GM19025 (cell line): ENCODE results near the gene MT1X.

ENCODE experiments used
- ATAC-seq: cut with Tn5 transposase; IDR thresholded peaks from one replicate; pipeline ENCODE4 v1.9.1; 2021; ENCODE audit warnings: mild to moderate bottlenecking, low read depth, moderate library complexity; ENCODE audit not compliant: unreplicated experiment

The MT1X gene

DNA sequence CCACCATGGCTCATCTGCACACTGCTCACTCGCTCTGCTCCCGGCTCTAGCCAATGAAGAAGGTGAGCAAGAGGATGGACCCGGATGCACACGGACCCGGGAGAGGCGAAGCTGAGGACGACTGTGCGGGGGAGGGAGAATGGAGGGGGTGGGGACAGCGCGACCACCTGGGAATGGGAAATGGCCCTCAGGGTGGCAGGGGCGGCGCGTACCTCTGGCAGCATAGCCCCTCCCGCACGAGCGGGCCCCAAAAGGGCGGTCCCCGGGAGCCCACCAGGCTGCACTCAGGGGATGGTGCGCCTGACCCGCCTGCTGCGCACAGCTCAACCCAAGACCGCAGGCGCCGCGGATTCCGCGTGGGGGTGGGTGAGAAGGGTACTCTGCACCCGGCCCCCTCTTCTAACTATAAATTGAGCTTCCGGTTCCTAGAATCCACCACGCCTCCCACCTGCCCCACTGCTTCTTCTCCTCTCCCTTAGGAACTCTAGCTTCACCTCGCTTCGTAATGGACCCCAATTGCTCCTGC, 6.5 kb upstream of the MT1X start:
- ATAC-seq, result no peak

DNA sequence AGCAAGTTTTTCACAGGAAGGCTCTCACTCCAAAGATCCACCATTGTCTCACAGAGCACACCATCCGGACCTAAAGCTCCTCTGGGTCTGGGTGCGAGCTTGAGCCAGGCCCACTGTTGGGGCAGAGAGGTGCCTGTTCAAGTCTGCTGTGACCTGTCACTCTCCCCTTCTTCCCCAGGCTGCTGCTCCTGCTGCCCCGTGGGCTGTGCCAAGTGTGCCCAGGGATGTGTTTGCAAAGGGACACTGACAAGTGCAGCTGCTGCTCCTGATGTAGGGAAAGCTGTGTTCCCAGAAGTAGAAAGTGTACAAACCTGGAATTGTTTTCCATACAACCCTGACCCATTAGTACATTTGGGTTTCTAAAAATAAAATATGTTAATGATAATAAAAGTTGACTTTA, 4.8 kb upstream of the MT1X start:
- no peak for ATAC-seq

DNA sequence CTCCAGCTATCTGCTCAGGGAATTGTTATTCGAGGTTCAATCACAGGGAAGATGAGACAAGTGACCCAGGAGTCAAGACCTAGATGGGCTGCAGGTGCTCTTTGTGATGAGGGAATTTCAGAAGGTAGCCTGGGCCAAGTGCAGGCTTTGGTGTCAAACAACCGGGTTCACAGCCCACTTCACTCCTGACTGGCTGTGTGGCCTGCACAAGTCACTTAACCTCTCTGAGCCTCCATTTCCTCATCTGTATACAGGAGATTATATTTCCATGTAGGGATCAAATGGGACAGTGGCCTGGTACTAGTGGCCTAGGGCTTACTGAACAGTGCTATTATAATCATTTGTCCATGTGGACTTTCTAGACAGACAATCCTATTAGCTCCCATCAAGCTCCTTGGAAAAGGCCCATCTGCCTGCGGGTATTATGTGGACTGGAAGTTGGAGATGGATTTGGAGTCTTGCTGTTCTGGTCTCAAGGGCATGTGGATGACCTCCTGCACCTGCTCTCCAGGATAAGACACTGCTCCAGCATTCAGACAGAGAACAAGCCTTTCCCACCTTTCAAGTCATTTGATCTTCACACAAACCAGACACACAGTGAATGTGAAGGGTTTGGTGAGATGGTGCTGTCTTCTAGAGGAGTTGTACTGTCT, 3.1 kb upstream of the MT1X start:
- no peak for ATAC-seq

DNA sequence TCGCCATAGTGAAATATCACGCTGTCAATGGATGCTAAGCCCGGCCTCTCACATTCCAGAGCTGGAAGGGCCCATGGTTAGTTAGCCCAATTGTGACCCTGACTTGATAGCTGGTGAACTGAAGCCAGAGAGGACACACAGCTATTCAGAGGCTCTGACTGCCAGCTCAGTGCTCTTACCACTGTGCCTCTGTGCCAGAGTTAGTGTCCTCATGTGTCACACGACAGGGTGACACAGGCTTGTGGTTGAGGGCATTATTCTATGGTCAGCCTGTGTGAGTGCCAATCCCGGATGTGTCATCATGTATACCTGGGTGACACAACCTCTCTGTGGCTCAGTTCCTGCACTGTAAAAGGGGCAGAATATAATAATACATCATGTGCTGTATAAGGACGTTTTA, 2.5 kb upstream of the MT1X start:
- ATAC-seq, result no peak

DNA sequence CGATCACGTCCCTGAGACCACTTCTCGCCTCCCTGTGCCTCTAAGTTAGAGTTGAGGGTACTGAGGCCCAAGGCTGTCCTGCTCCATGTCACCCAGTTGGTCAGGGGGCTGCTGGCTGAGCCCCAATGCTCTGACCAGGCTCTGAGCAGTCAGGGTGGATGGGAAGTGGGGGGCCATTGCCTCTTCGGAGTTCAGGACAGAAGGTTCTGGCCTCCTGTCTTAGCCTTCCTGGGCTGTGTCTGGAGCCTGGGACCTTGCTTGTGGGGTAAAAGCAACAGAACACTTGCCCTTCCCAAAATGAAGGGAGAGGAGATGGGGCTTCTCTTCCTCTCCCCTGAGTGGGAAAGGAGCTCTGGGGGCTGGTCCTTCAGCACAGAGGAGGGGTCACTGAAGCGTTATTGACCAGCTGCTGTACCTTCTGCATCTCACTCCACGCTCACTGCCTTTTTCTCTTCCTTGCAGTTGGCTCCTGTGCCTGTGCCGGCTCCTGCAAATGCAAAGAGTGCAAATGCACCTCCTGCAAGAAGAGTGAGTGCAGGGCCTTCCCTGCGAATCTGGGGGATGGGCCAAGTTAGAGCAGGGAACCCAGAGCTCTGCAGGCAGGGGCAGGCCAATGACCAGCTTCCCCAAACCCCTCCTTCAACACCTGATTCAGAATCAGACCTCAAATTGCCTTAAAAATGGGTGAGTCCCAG, 580 bp downstream of the MT1X start:
- ATAC-seq, result no peak

DNA sequence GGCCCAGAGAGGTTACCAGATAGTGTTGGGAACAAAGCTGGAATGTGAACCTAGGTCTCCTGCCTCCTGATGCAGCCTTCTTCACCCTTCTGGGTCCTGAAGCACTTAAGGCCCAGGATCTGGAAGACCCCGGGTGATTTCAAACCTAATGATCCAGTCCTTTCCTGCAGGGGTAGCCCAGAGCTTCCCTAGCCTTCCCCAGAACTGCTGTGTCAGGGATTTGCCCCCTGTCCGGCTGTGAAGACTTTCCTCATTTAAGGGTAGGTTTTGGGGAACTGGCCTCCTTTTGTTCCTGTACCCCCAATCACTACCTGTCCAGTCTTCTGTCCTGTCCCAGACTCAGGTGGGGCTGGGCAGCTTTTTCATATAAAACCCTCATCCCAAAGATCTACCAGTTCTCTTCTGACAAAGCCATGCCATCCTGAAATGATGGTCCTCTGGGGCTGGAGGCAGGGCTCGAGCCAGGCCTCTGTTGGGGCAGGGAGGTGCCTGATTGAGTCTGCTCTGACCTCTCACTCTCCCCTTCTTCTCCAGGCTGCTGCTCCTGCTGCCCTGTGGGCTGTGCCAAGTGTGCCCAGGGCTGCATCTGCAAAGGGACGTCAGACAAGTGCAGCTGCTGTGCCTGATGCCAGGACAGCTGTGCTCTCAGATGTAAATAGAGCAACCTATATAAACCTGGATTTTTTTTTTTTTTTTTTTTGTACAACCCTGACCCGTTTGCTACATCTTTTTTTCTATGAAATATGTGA, 1.3 kb downstream of the MT1X start:
- no peak for ATAC-seq

DNA sequence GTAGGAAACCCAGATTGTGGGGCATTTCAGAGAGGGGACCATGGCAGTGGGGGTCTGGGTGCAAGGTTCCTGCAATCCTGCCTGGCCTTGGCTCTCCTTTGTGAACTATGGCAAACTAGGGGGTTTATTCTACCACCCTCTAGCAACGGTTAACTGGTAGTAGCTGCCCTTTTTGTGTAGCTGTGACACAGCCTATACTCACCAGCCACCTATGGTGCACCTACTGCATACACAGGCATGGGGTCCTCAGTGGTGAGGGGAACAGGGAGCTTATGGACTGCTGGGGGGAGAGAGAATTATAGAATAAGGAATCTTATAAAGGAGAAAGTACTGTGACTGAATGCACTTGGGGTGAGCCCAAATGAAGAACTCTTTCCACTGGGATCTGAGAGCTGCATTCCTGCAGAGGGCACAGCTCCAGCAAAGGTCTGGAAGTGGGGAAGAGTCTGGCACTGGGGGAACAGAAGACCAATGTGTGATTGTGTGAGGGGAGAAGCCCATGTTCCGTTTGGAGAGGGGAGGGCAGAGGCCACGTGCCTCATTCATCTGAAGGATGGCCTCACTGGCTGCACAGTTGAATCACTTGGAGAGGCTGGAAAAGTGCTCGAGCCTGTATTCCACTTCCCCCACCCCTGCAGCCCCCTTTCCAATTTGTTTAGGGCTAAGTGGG, 2.1 kb downstream of the MT1X start:
- ATAC-seq, result no peak

DNA sequence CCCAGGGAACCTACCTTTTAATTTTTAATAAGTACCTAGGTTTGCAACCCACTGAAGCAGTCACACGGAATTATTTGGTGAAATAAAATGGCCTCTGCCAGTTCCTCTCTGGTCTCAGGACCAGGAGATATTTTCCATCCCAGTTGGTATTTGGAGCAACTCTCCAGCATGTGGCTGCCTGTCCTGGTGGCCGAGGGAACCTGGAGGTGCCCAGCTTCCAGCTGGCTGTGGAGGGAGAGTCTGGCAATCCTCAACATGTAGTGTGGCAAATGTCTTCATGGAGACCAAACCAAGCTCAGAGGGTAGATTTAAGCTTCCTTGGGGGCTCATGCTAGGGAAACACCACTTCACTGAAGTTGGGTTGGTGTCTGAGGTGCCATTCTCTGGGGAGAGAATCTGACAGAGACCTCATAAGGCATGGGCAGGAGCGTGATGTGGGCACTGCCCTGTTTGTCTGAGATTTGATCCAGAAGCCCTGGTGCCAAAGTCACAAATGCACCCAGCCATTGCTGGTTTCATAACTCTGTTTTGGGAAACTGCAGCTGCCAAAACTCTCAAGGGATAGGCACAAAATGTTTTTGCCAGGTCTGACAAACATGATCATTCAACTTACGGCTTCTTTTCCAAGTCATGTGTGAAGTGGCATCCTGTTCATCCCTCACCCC, 2.8 kb downstream of the MT1X start:
- ATAC-seq, result no peak

DNA sequence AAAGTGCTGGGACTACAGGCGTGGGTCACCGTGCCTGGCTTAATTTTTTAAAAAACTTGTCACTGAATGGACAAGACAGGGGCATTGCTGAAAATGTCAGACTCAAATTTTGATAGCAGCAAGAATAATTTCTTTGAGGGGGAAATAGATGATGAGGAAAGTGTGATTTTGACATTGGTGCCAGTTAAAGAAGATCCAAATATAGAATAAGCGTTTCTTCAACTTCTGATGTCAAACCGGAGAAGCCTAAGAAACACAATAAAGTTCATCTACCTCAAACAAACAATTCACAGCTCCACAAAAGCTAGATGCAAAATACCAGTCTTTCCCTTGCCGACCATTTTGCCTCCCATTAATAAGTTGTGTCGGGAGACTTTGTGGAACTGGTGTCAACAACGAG, 4.5 kb downstream of the MT1X start:
- ATAC-seq, result no peak

DNA sequence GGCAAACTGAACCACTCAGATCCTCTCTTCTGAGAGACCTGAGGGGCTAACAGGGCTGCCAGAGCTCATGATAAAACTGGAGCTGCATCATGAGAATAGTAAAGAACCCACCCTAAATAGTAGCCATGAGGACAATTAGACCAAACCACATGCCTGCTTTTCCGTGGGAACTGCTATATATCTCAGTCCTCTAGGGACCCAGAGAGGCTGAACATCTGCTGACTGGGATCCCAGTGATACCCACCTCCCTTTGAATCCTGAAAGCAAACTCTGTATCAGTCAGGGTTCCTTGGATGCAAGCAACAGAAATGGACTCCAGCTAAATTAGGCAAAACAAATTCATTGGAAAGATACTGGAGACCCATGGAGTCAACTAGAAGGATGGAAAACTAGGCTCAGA, 6.5 kb downstream of the MT1X start:
- ATAC-seq, result no peak

DNA sequence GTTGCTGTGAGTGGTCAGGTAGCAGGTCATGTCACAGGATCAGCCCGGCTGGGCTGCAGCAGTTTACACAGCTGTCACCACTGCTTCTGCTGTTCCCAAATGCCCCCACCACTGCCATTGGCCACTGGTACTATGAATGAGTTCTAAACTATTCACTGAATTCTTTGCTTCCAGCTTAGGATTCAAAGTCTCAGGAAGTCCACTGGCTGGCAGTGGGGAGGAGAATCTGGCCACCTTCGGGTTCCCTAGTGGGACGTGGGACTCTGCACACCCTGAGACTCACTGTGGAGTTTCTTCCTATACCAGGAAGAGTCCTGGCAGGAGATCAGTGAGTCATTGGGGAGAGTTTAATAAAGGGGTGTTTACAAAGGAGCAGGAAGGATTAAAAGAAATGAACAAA, 6.9 kb downstream of the MT1X start:
- ATAC-seq, result no peak

DNA sequence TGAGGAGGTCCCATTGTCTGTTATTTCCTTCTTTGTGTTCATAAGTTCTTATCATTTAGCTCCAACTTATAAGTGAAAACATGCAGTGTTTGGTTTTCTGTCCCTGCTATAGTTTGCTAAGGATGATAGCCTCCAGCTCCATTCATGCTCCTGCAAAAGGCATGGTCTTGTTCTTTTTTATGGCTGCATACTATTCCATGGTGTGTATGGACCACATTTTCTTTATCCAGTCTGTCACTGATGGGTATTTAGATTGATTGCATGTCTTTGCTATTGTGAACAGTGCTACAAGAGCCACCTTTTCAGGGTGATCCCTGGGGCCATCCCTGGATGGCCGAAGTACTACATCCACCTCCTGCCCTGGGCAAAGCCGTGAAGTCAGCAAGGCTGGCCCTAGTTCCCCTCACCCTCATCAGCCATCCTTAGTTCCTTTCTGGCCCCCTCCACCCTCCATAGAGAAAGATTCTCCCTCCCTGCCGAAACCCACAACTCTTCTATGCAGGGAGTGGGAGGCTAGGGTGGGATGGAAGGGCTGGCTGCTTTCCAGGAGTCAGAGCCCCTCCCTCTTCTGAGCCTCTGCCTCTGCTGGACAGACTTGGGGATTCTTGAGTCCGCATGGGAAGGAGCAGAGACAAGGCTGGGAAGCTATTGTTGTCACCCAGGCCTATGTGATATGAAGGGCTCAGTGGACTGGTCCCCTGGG, 8.3 kb downstream of the MT1X start:
- ATAC-seq, result no peak

DNA sequence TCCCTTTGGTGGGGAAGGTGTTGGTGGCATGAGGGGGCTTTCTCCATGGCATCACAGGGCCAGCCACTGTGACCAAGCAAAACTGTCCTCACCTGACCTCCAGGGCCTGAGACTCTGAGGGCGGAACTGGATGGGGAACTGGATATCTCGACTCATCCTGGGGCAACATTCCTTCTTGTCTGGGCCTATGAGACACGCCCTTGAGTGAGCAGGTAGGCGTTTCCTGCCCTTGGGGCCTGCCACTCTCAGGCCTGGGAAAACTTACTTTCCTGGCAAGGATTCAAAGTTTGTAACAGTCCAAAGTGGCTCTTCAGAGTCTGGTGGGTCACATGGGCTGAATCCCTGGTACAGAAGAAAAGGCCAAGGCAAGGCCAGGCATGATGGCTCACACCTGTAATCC, 9.6 kb downstream of the MT1X start:
- ATAC-seq, result no peak

DNA sequence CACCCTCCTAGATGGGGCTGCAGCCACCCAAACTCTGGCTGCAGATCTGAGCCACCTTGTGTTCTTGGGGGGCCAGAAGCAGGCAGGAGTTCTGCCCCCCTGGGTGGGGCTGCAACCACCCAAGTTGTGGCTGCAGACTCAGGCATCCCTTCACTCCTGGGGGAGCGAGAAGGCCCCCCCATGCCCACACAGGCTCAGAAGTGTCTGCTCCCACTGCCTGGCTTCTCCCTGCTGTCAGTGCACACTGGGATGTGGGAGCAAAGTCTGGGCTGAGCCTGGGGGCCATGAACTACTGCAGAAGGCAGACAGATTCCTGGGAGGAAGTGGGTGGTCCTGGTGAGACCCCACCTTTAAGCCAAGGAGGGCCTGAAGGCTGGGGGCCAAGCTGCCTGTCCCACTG, 13.0 kb downstream of the MT1X start:
- no peak for ATAC-seq

DNA sequence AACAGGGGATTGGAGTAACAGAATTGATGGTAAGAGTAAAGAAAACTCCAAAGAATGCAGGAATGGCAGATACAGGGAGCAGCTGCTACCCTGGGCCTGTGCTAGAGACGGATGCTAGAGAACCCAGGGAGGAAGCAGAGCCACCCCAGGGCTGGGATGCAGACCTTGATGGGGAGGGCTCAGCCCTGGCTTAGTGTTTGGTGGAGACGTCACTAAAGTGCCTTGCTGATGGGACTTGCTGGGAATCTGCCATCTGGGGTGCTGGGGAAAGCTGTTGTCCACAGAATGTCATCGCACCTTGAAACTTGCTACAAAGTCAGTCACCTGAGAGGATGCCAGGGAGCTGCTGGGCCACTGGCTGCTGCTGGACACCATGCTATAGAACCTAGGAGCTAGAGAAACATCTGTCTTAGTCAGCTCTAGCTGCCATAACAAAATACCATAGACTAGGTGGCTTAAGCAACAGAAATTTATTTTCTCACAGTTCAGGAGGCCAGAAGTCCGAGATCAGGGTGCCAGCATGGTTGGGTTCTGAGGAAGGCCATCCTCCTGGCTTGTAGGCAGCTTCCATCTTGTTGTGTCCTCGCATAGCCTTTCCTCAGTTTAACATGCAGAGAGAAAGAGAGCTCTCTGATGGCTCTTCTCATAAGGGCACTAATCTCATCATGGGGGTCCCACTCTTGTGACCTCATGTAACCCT, 15.3 kb downstream of the MT1X start:
- no peak for ATAC-seq

DNA sequence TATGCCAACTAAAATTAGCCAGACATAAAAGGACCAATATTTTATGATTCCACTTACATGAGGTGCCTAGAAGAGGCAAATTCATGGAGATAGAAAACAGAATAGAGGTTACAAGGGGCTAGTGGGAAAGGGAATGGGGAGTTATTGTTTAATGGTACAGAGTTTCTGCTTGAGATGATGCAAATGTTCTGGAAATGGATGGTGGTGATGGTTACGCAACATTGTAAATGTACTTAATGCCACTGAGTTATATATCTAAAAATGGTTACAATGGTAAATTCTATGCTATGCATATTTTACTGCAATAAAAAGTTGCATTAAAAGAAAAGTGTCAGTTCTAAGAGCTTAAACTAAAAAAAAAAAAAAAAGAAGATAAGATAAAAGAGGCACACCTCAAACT, 17.9 kb downstream of the MT1X start:
- no peak for ATAC-seq

DNA sequence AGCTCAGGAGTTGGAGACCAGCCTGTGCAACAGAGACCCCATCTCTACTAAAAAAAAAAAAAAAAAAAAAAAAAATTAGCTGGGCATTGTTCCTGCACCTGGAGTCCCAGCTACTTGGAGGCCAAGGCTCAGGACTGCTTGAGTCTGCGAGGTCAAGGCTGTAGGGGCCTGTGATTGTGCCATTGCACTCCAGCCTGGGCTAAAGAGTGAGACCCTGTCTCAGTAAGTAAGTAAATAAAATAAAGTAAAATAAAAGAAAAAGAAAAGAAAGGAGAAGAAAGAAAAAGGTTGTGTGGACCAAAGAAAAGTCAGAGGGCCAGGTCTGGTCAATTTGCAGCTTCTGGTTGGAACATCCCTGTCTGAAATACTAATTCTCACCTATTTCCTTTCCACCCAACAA, 18.4 kb downstream of the MT1X start:
- ATAC-seq, result no peak

DNA sequence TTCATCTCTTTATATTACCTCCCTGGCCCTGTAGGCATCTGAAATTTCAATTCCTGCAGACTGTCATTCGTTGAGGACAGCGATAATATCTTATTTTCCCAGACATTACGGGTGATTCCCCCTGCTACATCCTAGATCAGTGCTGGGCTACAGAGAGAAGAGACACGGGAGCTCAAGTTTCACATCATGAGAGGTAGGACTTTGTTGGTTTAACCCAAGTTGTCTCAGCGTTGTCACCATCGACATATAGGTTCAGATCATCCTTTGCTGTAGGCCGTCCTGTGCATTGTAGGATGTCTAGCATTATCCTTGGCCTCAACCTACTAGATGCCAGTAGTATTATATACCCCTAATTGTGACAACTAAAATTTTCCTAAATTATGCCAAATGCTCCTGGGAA, 19.3 kb downstream of the MT1X start:
- ATAC-seq, result no peak

DNA sequence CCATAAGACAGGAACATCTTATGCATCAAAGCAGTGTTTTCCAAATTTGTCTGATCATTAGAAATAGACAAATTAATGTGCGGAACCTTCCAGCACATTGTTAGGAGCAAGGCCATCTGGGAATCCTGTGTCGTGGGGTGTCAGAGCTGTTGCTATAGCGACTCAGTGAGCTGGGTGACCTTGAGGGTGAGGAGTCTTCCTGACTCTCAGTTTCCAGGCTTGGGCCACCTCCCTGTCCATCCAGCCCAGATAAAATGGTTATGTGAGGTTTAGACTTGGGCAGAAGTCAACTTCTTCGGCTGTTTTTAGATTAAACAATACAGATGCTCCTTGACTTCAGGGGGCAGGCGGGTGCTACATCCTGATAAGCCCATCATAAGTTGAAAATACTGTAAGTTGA, 20.6 kb downstream of the MT1X start:
- ATAC-seq, result no peak
